ENCODE measurements around the gene ARHGEF10L.

- TF ChIP-seq POLR2A (IDR thresholded peaks at IDR 0.05; ENCODE audit: low read depth, low read length) (no peak), TAF1 (IDR thresholded peaks at IDR 0.05; ENCODE audit: low read depth, low read length) (no peak), SPI1 (IDR thresholded peaks at IDR 0.05; ENCODE audit: low read depth, low read length) (no peak), POLR2AphosphoS5 (IDR thresholded peaks at IDR 0.05; ENCODE audit: low read depth, low read length) (no peak), POU2F2 (IDR thresholded peaks at IDR 0.05; ENCODE audit: low read depth, low read length) (no peak)
These were observed 24.7 kb upstream of the ARHGEF10L start for GRCh38 chr1:17514776-17515175.
